ENCODE measurements around the gene CTDP1. TPM values are rescaled to one million over a fixed set of nuclear protein-coding genes. Genes with fewer than 3 reads are reported as not detected.
A peak's percentile ranks its signal among the peaks of the same experiment; 100 is the strongest.

CTDP1 gene
- total and polyA plus RNA-seq, 5 donors = 7.1 to 11.5 (median 9.9) TPM

DNA sequence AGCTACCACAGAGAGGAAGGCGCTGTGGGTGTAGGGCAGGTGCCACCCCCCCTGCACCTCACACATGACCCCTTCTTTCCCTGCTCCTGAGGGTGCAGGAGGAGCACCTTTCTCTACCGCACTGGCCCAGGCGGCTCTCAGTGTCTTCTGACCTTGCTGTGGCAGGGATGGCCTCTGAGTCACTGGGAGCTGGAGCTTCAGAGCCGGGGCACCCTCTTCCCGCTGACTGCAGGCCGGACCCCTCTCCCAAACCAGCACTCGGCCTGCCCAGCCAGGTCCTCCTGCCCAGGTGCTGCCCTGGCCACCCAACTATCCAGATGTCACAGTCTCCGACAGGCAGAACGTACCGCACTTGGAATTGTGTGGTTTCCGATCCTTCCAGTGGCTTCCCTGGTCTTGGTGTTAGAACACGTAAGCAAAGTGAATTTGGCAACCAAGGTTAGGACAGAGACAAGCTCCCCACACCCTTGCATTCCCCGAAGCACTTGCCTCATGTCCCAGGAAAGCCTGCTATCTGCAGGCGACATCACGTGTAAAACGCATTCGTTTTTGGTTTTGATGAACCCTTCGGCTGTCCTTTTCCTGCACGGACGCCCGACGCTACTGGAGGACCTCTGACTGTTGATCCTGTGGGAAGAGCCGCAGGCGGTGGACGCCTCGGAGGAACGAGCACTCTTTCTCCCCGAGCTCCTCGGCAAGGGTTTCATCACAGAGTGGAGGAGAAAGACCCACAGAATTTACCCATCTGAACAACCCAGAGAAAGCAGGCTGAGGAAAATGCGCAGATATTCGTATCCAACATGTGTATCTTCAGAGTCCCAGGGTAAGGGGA is 93.5 kb downstream of the CTDP1 start:
- intact Hi-C loops (cut with DNase I) = no loop called here
- Histone ChIP-seq H3K9me3 (ENCODE audit: control insufficient read depth, low read length) (no peaks in the 10 kb centered on the region), H3K27ac (ENCODE audit: low read length) (no peak overlapping the region), H3K4me3 (ENCODE audit: low read length) (no peak overlapping the region), H3K4me1 (ENCODE audit: control insufficient read depth, insufficient read depth, low read length) (no peaks in the 10 kb centered on the region), H3K27me3 (ENCODE audit: control insufficient read depth, insufficient read depth) (no peaks in the 10 kb centered on the region)
- ATAC-seq (no peak), DNase-seq (no peak)
- 90% methylated on average over 31 of the region's 31 CpGs for WGBS

DNA sequence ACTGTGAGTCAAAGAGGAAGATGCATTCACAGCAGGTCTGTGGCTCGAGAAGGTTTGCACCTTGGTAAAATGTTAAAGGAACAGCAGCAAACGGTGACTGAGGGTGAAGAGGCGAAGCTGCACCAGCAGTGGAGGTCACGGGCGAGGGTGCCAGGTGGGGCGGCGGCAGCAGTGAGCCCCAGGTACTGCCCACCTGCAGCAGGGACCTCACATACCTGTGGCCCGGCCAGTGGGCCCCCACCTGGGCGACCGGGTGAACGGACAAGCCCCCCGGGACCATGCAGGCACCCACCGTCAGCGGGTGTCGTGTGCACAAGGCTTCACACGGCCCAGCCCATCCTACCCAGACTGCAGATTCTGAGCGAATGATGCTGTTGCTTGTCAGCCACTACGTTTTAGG is 94.5 kb downstream of the CTDP1 start:
- DNase-seq = no peak
- Histone ChIP-seq H3K27ac (ENCODE audit: low read length) (no peak overlapping the region), H3K4me3 (ENCODE audit: low read length) (no peak overlapping the region), H3K9me3 (ENCODE audit: control insufficient read depth, low read length) (no peaks in the 10 kb centered on the region), H3K4me1 (ENCODE audit: control insufficient read depth, insufficient read depth, low read length) (no peaks in the 10 kb centered on the region), H3K27me3 (ENCODE audit: control insufficient read depth, insufficient read depth) (no peaks in the 10 kb centered on the region)
- WGBS = 75% methylated on average over 18 of the region's 18 CpGs
- intact Hi-C loops (cut with DNase I) = no loop called here
- no peak for ATAC-seq

DNA sequence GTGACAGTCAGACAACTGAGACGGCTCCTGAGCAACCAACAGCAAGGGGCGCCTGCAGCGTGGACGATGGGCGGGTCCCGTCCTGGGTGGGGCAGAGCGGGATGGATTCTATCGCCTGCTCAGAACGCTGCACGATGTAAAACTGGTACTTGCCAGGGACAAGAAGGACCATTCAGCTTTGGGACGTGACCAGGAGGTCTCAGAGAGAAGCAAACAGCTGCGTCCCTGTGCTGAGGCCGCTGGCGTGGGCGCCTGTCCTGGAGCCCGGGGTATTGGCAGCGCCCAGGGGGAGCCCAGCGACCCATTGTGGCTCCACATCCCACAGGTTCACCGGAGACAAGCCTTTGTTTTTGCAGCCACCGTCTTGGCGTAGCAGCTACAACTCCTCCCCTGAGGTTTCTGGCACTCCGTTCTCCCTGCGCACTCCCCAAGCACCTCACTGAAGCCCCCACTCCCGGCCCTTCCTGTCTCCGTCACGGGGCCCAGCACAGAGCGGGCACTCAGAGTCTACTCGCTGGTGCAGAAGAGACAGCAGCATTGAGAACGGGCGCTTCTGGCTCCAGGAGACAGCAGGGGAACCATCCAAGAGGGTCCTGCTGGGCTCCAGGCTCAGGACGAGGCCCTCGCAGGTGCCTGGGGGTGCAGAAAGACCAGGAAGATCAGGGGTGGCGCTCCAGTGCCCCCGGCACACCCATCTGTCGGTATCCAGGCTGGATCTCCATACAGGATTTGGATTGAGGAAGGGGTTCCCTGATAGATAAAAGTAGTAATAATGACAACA is 96.0 kb downstream of the CTDP1 start:
- no peaks in the 10 kb centered on the region for H3K27me3 ChIP-seq (ENCODE audit: control insufficient read depth, insufficient read depth)
- no peak for ATAC-seq

DNA sequence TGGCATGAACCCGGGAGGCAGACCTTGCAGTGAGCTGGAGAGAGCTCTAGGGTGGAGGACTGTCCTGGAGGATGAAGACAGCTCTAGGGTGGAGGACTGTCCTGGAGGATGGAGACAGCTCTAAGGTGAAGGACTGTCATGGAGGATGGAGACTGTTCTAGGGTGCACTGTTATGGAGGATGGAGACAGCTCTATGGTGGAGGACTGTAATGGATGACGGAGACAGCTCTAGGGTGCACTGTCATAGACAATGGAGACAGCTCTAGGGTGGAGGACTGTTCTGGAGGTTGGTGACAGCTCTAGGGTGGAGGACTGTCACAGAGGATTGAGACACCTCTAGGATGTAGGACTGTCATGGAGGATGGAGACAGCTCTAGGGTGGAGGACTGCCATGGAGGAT is 97.1 kb downstream of the CTDP1 start:
- Histone ChIP-seq H3K4me1 (ENCODE audit: control insufficient read depth, insufficient read depth, low read length) (no peaks in the 10 kb centered on the region), H3K27me3 (ENCODE audit: control insufficient read depth, insufficient read depth) (no peaks in the 10 kb centered on the region), H3K4me3 (ENCODE audit: low read length) (no peak overlapping the region), H3K27ac (ENCODE audit: low read length) (no peak overlapping the region), H3K9me3 (ENCODE audit: control insufficient read depth, low read length) (no peaks in the 10 kb centered on the region)
- ATAC-seq (no peak), DNase-seq (no peak)
- WGBS = 82% methylated on average over 2 of the region's 2 CpGs
- intact Hi-C loops (cut with DNase I) = no loop called here

More for the DNA sequence above, 96.0 kb downstream of the CTDP1 start:
- Histone ChIP-seq H3K9me3 (ENCODE audit: control insufficient read depth, low read length) (no peaks in the 10 kb centered on the region), H3K27ac (ENCODE audit: low read length) (no peak overlapping the region), H3K4me3 (ENCODE audit: low read length) (no peak overlapping the region), H3K4me1 (ENCODE audit: control insufficient read depth, insufficient read depth, low read length) (no peaks in the 10 kb centered on the region)
- intact Hi-C loops (cut with DNase I) = no loop called here
- WGBS = 81% methylated on average over 35 of the region's 35 CpGs
- no peak for DNase-seq

DNA sequence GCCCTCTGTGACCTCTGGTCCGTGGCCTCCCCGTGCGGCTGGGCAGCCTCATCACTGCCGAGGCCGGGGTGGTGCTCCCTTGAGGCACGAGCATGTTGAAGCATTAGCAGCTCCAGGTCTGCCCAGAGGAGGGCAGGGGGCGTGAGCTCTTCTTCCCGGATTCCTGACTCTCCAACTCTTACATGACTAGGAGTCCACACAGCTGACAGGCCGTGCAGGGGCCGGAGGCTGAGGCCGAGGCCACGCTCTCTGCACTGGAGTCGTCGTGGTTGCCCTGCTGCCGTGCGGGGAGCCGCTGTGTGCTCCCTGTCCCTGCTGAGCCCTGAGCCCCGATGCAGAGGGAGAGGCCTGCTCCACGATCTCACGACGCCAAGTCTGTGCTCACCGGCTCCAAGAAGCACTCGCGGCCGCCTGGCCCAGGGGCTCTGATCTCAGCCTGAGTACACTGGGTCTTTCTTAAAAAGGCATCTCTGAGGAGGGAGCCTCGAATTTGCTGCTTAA is 98.7 kb downstream of the CTDP1 start:
- no peaks in the 10 kb centered on the region for H3K9me3 ChIP-seq (ENCODE audit: control insufficient read depth, low read length)
- WGBS = 67% methylated on average over 26 of the region's 26 CpGs
- H3K4me3 ChIP-seq (ENCODE audit: low read length) = no peak overlapping the region
- H3K4me1 ChIP-seq (ENCODE audit: control insufficient read depth, insufficient read depth, low read length) = no peaks in the 10 kb centered on the region
- ATAC-seq = no peak
- intact Hi-C loops (cut with DNase I) = no loop called here
- no peak overlapping the region for H3K27ac ChIP-seq (ENCODE audit: low read length)
- DNase-seq = no peak
- H3K27me3 ChIP-seq (ENCODE audit: control insufficient read depth, insufficient read depth) = no peaks in the 10 kb centered on the region

DNA sequence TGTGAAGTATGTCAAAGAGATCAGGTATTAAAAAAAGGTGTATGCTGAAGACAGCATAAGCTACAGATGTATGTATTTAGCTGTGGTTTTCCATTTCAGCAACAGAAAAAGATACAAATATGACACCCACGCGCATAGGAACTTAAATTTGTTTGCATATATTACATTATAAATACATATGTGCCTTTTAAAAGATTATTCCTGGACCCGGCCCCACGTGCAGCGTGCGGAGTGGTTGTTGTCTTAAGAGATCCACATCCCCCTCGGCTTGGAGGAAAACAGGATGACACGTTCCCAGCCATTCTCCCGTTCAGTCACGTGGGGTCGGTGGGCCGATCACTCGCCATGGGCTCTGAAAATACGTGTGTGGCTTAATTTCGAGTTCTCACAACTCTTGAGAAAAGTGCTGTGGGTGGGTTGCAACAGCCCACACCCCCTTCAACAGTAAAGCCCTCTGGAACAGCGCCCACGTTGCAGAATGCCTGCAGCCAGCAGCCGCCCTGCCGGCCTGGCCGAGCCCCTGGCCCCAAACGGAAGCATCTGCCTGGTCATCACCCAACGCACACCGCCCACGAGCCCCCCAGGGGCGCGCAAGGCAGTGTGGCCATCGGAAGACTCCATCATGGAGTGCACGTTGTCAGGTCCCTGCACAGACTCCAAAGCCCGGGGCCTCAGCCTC is 99.6 kb downstream of the CTDP1 start:
- Histone ChIP-seq H3K4me1 (ENCODE audit: control insufficient read depth, insufficient read depth, low read length) (no peaks in the 10 kb centered on the region), H3K4me3 (ENCODE audit: low read length) (no peak overlapping the region), H3K9me3 (ENCODE audit: control insufficient read depth, low read length) (no peaks in the 10 kb centered on the region), H3K27ac (ENCODE audit: low read length) (no peak overlapping the region), H3K27me3 (ENCODE audit: control insufficient read depth, insufficient read depth) (no peaks in the 10 kb centered on the region)
- 73% methylated on average over 29 of the region's 29 CpGs for WGBS
- ATAC-seq (no peak), DNase-seq (no peak)
- intact Hi-C loops (cut with DNase I) = no loop called here

GRCh38 chr18:79779700-79780190 is 100.1 kb downstream of the CTDP1 start:
- no peak for ATAC-seq
- no peaks in the 10 kb centered on the region for H3K9me3 ChIP-seq (ENCODE audit: control insufficient read depth, low read length)
- 78% methylated on average over 18 of the region's 18 CpGs for WGBS
- no peaks in the 10 kb centered on the region for H3K4me1 ChIP-seq (ENCODE audit: control insufficient read depth, insufficient read depth, low read length)
- H3K27me3 ChIP-seq (ENCODE audit: control insufficient read depth, insufficient read depth) = no peaks in the 10 kb centered on the region
- intact Hi-C loops (cut with DNase I) = no loop called here
- H3K4me3 ChIP-seq (ENCODE audit: low read length) = no peak overlapping the region
- no peak overlapping the region for H3K27ac ChIP-seq (ENCODE audit: low read length)
- DNase-seq = peak in 1 of 3 donors; percentile 39

- H3K9me3 ChIP-seq (ENCODE audit: control insufficient read depth, low read length) = no peaks in the 10 kb centered on the region
- DNase-seq (no peak), ATAC-seq (no peak)
- H3K4me1 ChIP-seq (ENCODE audit: control insufficient read depth, insufficient read depth, low read length) = no peaks in the 10 kb centered on the region
- 89% methylated on average over 8 of the region's 8 CpGs for WGBS
- H3K4me3 ChIP-seq (ENCODE audit: low read length) = no peak overlapping the region
- no peak overlapping the region for H3K27ac ChIP-seq (ENCODE audit: low read length)
- intact Hi-C loops (cut with DNase I) = no loop called here
- no peaks in the 10 kb centered on the region for H3K27me3 ChIP-seq (ENCODE audit: control insufficient read depth, insufficient read depth)
Measured at GRCh38 chr18:79780547-79780946, 100.9 kb downstream of the CTDP1 start.

DNA sequence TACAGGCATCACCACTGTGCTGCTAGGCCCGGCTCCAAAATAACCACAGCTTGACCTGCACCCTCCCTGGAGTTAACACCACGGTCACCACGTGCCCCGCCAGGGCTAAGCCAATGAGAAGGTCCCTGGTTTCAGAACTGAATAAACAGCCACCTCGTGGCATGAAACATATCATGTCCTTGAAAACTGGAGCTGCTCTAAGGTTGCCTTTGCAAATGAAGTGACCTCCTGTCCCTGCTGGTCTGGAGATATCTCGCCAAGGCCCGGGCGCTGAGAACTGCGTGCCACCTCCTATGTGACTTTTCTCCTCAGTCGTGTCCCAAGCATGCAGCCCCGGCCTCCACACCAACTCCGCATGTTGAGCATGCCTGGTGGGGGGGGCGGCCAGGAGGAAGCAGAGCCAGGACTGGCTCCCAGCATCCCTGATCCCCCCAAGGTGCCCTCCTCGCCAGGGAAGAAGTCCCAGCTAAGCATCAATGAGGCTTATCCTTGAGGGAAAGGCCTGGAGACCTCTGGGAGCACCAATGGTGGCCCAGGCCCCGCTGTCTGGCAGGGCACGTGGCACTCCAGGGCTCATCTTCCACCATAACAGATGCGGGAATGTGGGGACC is 101.8 kb downstream of the CTDP1 start:
- WGBS = 79% methylated on average over 17 of the region's 17 CpGs
- no peaks in the 10 kb centered on the region for H3K9me3 ChIP-seq (ENCODE audit: control insufficient read depth, low read length)
- ATAC-seq (no peak), DNase-seq (no peak)
- no peak overlapping the region for H3K27ac ChIP-seq (ENCODE audit: low read length)
- H3K27me3 ChIP-seq (ENCODE audit: control insufficient read depth, insufficient read depth) = no peaks in the 10 kb centered on the region
- no peaks in the 10 kb centered on the region for H3K4me1 ChIP-seq (ENCODE audit: control insufficient read depth, insufficient read depth, low read length)
- intact Hi-C loops (cut with DNase I) = no loop called here
- H3K4me3 ChIP-seq (ENCODE audit: low read length) = no peak overlapping the region

GRCh38 chr18:79782566-79783308 is 103.1 kb downstream of the CTDP1 start:
- no peak overlapping the region for H3K27ac ChIP-seq (ENCODE audit: low read length)
- H3K9me3 ChIP-seq (ENCODE audit: control insufficient read depth, low read length) = no peaks in the 10 kb centered on the region
- 85% methylated on average over 43 of the region's 43 CpGs for WGBS
- H3K4me3 ChIP-seq (ENCODE audit: low read length) = no peak overlapping the region
- intact Hi-C loops (cut with DNase I) = no loop called here
- no peaks in the 10 kb centered on the region for H3K4me1 ChIP-seq (ENCODE audit: control insufficient read depth, insufficient read depth, low read length)
- ATAC-seq (no peak), DNase-seq (peak in 1 of 3 donors; percentile 42)
- H3K27me3 ChIP-seq (ENCODE audit: control insufficient read depth, insufficient read depth) = no peaks in the 10 kb centered on the region
